Thoracic aorta (tissue), 2 donors: ENCODE results near the gene LAMTOR3. TPM values are rescaled to one million over a fixed set of nuclear protein-coding genes. Genes with fewer than 3 reads are reported as not detected.

Experiments used
- ATAC-seq: fragments of 150-250 bp; one replicate; pipeline ENCODE4 v1.8.0; 2017; ENCODE audit warnings: low read depth; ENCODE audit not compliant: insufficient number of reproducible peaks, low FRiP score
- DNase-seq: peaks from one replicate; pipeline ENCODE4 v3.0.0-alpha.2; 2020; ENCODE audit warnings: low spot score
- H3K27ac ChIP-seq, 2 donors: fragments of 200-600 bp; sonication (generic); 1 replicate in 1 of 2; 2 replicates in 1 of 2; pipeline ENCODE4 v1.5.1; 2016; ENCODE audit warnings: mild to moderate bottlenecking in 2 of 2, moderate library complexity in 2 of 2
- H3K27me3 ChIP-seq: fragments of 200-600 bp; sonication (generic); replicated peaks from 2 replicates; pipeline ENCODE4 v1.6.0; 2016; ENCODE audit warnings: mild to moderate bottlenecking; ENCODE audit not compliant: insufficient read depth
- H3K36me3 ChIP-seq: fragments of 200-600 bp; sonication (generic); one replicate; pipeline ENCODE4 v1.5.1; 2016
- H3K4me1 ChIP-seq, 2 donors: fragments of 200-600 bp; sonication (generic); 1 replicate in 1 of 2; 2 replicates in 1 of 2; pipeline versions ENCODE4 v1.5.1 to v1.6.0; 2016; ENCODE audit warnings: low read depth in 2 of 2, mild to moderate bottlenecking in 1 of 2; ENCODE audit not compliant: control insufficient read depth in 1 of 2
- H3K4me3 ChIP-seq: fragments of 200-600 bp; sonication (generic); 2 replicates; pipeline ENCODE4 v1.5.1; 2016; ENCODE audit warnings: mild to moderate bottlenecking
- H3K9me3 ChIP-seq: fragments of 200-600 bp; sonication (generic); 2 replicates; pipeline ENCODE4 v1.5.1; 2016
- CTCF ChIP-seq: fragments of 200-600 bp; sonication (generic); IDR thresholded peaks from one replicate; pipeline ENCODE4 v1.5.1; 2019; ENCODE audit warnings: antibody characterized with exemption
- total RNA-seq, 2 donors: library from RNA; depleted of rRNA; stranded (reverse); fragments of >200 nt; gene quantifications; one replicate each; pipeline versions ENCODE4 v1.1.0 to v1.2.3, GENCODE V29; 2016

Gene LAMTOR3
- total RNA-seq, 2 donors from 2014 or later: 28.4 to 29.5 TPM

GRCh38 chr4:99921174-99921573, 26.9 kb upstream of the LAMTOR3 start:
- no peak for TF ChIP-seq CTCF
- Histone ChIP-seq H3K27me3 (no peaks in the 10 kb centered on the region), H3K9me3 (no peaks in the 10 kb centered on the region), H3K4me3 (no peak overlapping the region), H3K36me3 (peaks cover 14% of the 10 kb centered on the region), H3K4me1 (no peaks in the 10 kb centered on the region), H3K27ac (no peak overlapping the region)
- no peak for ATAC-seq
- DNase-seq: no peak

GRCh38 chr4:99918656-99919055, 24.4 kb upstream of the LAMTOR3 start:
- no peak for ATAC-seq
- Histone ChIP-seq H3K27ac (no peak overlapping the region), H3K9me3 (no peaks in the 10 kb centered on the region), H3K4me1 (no peaks in the 10 kb centered on the region), H3K27me3 (no peaks in the 10 kb centered on the region), H3K36me3 (peaks cover 18% of the 10 kb centered on the region), H3K4me3 (no peak overlapping the region)
- no peak for TF ChIP-seq CTCF
- DNase-seq: no peak

DNA sequence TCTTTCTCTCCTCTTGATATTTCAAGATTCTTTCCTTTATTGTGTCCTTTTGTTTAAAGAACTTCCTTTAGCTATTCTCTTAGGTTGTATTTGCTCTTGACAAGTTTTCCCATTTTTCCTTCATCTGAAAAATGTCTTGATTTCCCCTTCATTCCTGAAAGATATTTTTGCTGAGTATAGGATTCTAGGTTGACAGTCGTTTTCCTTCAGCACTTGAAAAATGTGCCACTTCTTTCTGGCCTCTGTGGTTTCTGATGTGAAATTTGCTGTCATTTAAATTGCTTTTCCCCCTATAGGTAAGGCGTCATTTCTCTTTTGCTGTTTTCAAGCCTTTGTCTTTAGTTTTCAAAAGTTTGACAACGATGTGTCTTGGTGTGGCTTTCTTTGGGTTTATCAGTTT, 23.3 kb upstream of the LAMTOR3 start:
- DNase-seq (no peak), ATAC-seq (no peak)
- Histone ChIP-seq H3K36me3 (peaks cover 16% of the 10 kb centered on the region), H3K27me3 (no peaks in the 10 kb centered on the region), H3K9me3 (no peaks in the 10 kb centered on the region), H3K27ac (no peak overlapping the region), H3K4me3 (no peak overlapping the region), H3K4me1 (no peaks in the 10 kb centered on the region)
- no peak for TF ChIP-seq CTCF

GRCh38 chr4:99915449-99915848, 21.2 kb upstream of the LAMTOR3 start:
- Histone ChIP-seq H3K9me3 (no peaks in the 10 kb centered on the region), H3K27me3 (no peaks in the 10 kb centered on the region), H3K4me1 (no peaks in the 10 kb centered on the region), H3K36me3 (peaks cover 16% of the 10 kb centered on the region), H3K4me3 (no peak overlapping the region), H3K27ac (no peak overlapping the region)
- no peak for TF ChIP-seq CTCF
- ATAC-seq: no peak
- no peak for DNase-seq

- TF ChIP-seq CTCF: no peak
- H3K27me3 ChIP-seq: no peaks in the 10 kb centered on the region
- H3K9me3 ChIP-seq: no peaks in the 10 kb centered on the region
- no peaks in the 10 kb centered on the region for H3K36me3 ChIP-seq
- ATAC-seq (no peak), DNase-seq (no peak)
- peaks cover 10 to 22% of the 10 kb centered on the region in 2 donors for H3K4me1 ChIP-seq
- peak overlapping the region; percentile 97 for H3K4me3 ChIP-seq
- H3K27ac ChIP-seq: peak overlapping the region; percentile 65 to 70
Measured at GRCh38 chr4:99894998-99895397, 771 bp upstream of the LAMTOR3 start.
